Body of pancreas (tissue), 4 donors: ENCODE data around the gene CDK5RAP2. TPM values are rescaled to one million over a fixed set of nuclear protein-coding genes. Genes with fewer than 3 reads are reported as not detected.
A peak's percentile ranks its signal among the peaks of the same experiment; 100 is the strongest.
"Not testable (repeated sequence)": the region's sequence is repeated elsewhere in the genome, so short reads cannot be mapped to it uniquely, and the experiment has no call there.

Experiments used
- ATAC-seq: fragments of 150-250 bp; one replicate; pipeline ENCODE4 v1.9.1; 2016
- DNase-seq, 4 donors: peaks; one replicate each; pipeline ENCODE4 v3.0.0-alpha.2; 2019
- H3K27ac ChIP-seq, 4 donors: fragments of 200-600 bp; sonication (generic); 1 replicate in 3 of 4; 2 replicates in 1 of 4; pipeline versions ENCODE4 v1.5.1 to v1.6.1; 2016 to 2019; ENCODE audit warnings: mild to moderate bottlenecking in 1 of 4, mixed read lengths in 1 of 4, moderate library complexity in 1 of 4
- H3K27me3 ChIP-seq, 2 donors: fragments of 200-600 bp; sonication (generic); one replicate each; pipeline ENCODE4 v1.6.0; 2016; ENCODE audit warnings: mild to moderate bottlenecking in 1 of 2
- H3K36me3 ChIP-seq, 2 donors: fragments of 200-600 bp; sonication (generic); replicated peaks in 1 of 2; 2 replicates each; pipeline ENCODE4 v1.5.1; 2016; ENCODE audit warnings: low read depth in 2 of 2; ENCODE audit not compliant: insufficient read depth in 1 of 2
- H3K4me1 ChIP-seq: fragments of 200-600 bp; sonication (generic); one replicate; pipeline ENCODE4 v1.6.0; 2016
- H3K4me3 ChIP-seq, 2 donors: fragments of 200-600 bp; sonication (generic); 1 replicate in 1 of 2; 2 replicates in 1 of 2; pipeline ENCODE4 v1.5.1; 2016 to 2019
- H3K9me3 ChIP-seq, 3 donors: fragments of 200-600 bp; sonication (generic); 1 replicate in 2 of 3; 2 replicates in 1 of 3; pipeline ENCODE4 v1.5.1; 2016
- CTCF ChIP-seq, 7 experiments: fragments of 450-650 bp in 4 of 7; fragments of 200-600 bp in 3 of 7; sonication (generic) in 3 of 7; IDR thresholded peaks; one replicate each; pipeline ENCODE4 v1.5.1; 2016 to 2019; ENCODE audit warnings: antibody characterized with exemption in 7 of 7
- POLR2A ChIP-seq, 3 donors: fragments of 450-650 bp; IDR thresholded peaks; one replicate each; pipeline ENCODE4 v1.6.1; 2016; ENCODE audit warnings: antibody characterized with exemption in 3 of 3, mild to moderate bottlenecking in 2 of 3
- WGBS, 2 donors: methylation state at CpG; one replicate each; pipeline ENCODE4 v1.1.5; 2017; 5-methylcytosine and 5-hydroxymethylcytosine counted together
- intact Hi-C: fragments of 100-400 bp; cut with DNase I; formaldehyde crosslinking; loops from one replicate; pipeline ENCODE4 v1.15.1; 2023
- total RNA-seq, 2 donors: library from RNA; depleted of rRNA; stranded (reverse); fragments of >200 nt; gene quantifications; one replicate each; pipeline ENCODE4 v1.1.0, GENCODE V29; 2016

Gene CDK5RAP2
- total RNA-seq, 2 donors from 2014 or later, result 21.5 to 45.5 TPM

GRCh38 chr9:120532475-120532874 is 47.5 kb downstream of the CDK5RAP2 start:
- peaks cover 4 to 15% of the 10 kb centered on the region in 2 donors for H3K36me3 ChIP-seq
- intact Hi-C loops, result no loop called here
- ATAC-seq (no peak), DNase-seq (peak in 1 of 4 donors; percentile 15)
- no peaks in the 10 kb centered on the region for H3K4me1 ChIP-seq
- WGBS, 2 donors, result 80 to 98% methylated on average over 4 to 6 of the region's 6 CpGs
- no peaks in the 10 kb centered on the region for H3K9me3 ChIP-seq
- no peak overlapping the region for H3K4me3 ChIP-seq
- no peaks in the 10 kb centered on the region for H3K27me3 ChIP-seq
- TF ChIP-seq CTCF (IDR thresholded peaks at IDR 0.05) (no peak), POLR2A (IDR thresholded peaks at IDR 0.05) (no peak)
- no peak overlapping the region for H3K27ac ChIP-seq

GRCh38 chr9:120531683-120532300 is 48.2 kb downstream of the CDK5RAP2 start:
- H3K36me3 ChIP-seq, result peaks cover 4 to 15% of the 10 kb centered on the region in 2 donors
- no peaks in the 10 kb centered on the region for H3K9me3 ChIP-seq
- no peak for TF ChIP-seq POLR2A (IDR thresholded peaks at IDR 0.05)
- TF ChIP-seq CTCF (IDR thresholded peaks at IDR 0.05), result peak in 4 of 7 experiments; percentile 6 to 35 (median 20)
- H3K27me3 ChIP-seq, result no peaks in the 10 kb centered on the region
- no peaks in the 10 kb centered on the region for H3K4me1 ChIP-seq
- H3K27ac ChIP-seq, result no peak overlapping the region
- intact Hi-C loops, result no loop called here
- DNase-seq (peak in 2 of 4 donors; percentile 15 to 17), ATAC-seq (no peak)
- no peak overlapping the region for H3K4me3 ChIP-seq
- WGBS, 2 donors, result 82 to 87% methylated on average over 2 of the region's 2 CpGs

GRCh38 chr9:120530220-120530832 is 49.6 kb downstream of the CDK5RAP2 start:
- intact Hi-C loops, H3K27ac ChIP-seq, ATAC-seq, H3K4me1 ChIP-seq, H3K9me3 ChIP-seq, H3K27me3 ChIP-seq, H3K4me3 ChIP-seq: not testable (repeated sequence)
- DNase-seq, result peak in 2 of 4 donors; percentile 4 to 8
- 46 to 49% methylated on average over 5 to 6 of the region's 6 CpGs for WGBS, 2 donors
- peaks cover 4 to 16% of the 10 kb centered on the region in 2 donors for H3K36me3 ChIP-seq

GRCh38 chr9:120528829-120529228 is 51.1 kb downstream of the CDK5RAP2 start:
- no peak for TF ChIP-seq POLR2A (IDR thresholded peaks at IDR 0.05)
- TF ChIP-seq CTCF (IDR thresholded peaks at IDR 0.05), result no peak

GRCh38 chr9:120528327-120528726 is 51.6 kb downstream of the CDK5RAP2 start:
- Histone ChIP-seq H3K4me3 (no peak overlapping the region), H3K27me3 (no peaks in the 10 kb centered on the region), H3K27ac (no peak overlapping the region), H3K36me3 (peaks cover 4 to 10% of the 10 kb centered on the region in 2 donors), H3K4me1 (no peaks in the 10 kb centered on the region), H3K9me3 (no peaks in the 10 kb centered on the region)
- ATAC-seq (no peak), DNase-seq (no peak)
- TF ChIP-seq POLR2A (IDR thresholded peaks at IDR 0.05) (no peak), CTCF (IDR thresholded peaks at IDR 0.05) (no peak)
- 86 to 91% methylated on average over 1 of the region's 1 CpG for WGBS, 2 donors
- intact Hi-C loops, result no loop called here

More at GRCh38 chr9:120528829-120529228, 51.1 kb downstream of the CDK5RAP2 start:
- 80 to 93% methylated on average over 7 of the region's 7 CpGs for WGBS, 2 donors
- Histone ChIP-seq H3K4me3 (no peak overlapping the region), H3K27ac (no peak overlapping the region), H3K36me3 (peaks cover 4 to 10% of the 10 kb centered on the region in 2 donors), H3K4me1 (no peaks in the 10 kb centered on the region), H3K9me3 (no peaks in the 10 kb centered on the region), H3K27me3 (no peaks in the 10 kb centered on the region)
- ATAC-seq, result no peak
- DNase-seq, result no peak
- intact Hi-C loops, result no loop called here
